Heart right ventricle (tissue), 16 donors: ENCODE measurements around the gene HAUS3. TPM values are rescaled to one million over a fixed set of nuclear protein-coding genes. Genes with fewer than 3 reads are reported as not detected.

ENCODE experiments used
- ATAC-seq, 8 donors: fragments of 200-7000 bp; cut with Tn5 transposase; one replicate each; pipeline ENCODE4 v1.9.1; 2020; ENCODE audit warnings: mild to moderate bottlenecking in 8 of 8, moderate library complexity in 8 of 8, moderate number of reproducible peaks in 1 of 8
- DNase-seq, 2 donors: peaks; one replicate each; pipeline ENCODE4 v3.0.0-alpha.2; 2020
- H3K27ac ChIP-seq, 10 donors: fragments of 200-600 bp; sonication (generic) in 2 of 10; one replicate each; pipeline versions ENCODE4 v1.5.0 to v1.8.0; 2020 to 2022; ENCODE audit warnings: mild to moderate bottlenecking in 3 of 10
- H3K27me3 ChIP-seq, 7 donors: fragments of 200-600 bp; one replicate each; pipeline ENCODE4 v1.8.0; 2021 to 2022; ENCODE audit warnings: mild to moderate bottlenecking in 2 of 7
- H3K36me3 ChIP-seq, 9 donors: fragments of 200-600 bp; sonication (generic) in 1 of 9; one replicate each; pipeline versions ENCODE4 v1.5.0 to v1.8.0; 2020 to 2022; ENCODE audit warnings: mild to moderate bottlenecking in 2 of 9
- H3K4me1 ChIP-seq, 9 donors: fragments of 200-600 bp; sonication (generic) in 1 of 9; one replicate each; pipeline versions ENCODE4 v1.5.0 to v1.8.0; 2020 to 2022; ENCODE audit warnings: mild to moderate bottlenecking in 4 of 9
- H3K4me3 ChIP-seq, 10 donors: fragments of 200-600 bp; sonication (generic) in 2 of 10; one replicate each; pipeline versions ENCODE4 v1.5.0 to v1.8.0; 2020 to 2022; ENCODE audit warnings: mild to moderate bottlenecking in 7 of 10, moderate library complexity in 2 of 10
- H3K9me3 ChIP-seq, 11 donors: fragments of 200-600 bp in 10 of 11; sonication (generic) in 2 of 11; one replicate each; pipeline versions ENCODE4 v1.5.0 to v1.8.0; 2013 to 2022; ENCODE audit warnings: mild to moderate bottlenecking in 2 of 11, control low read depth in 1 of 11, moderate library complexity in 1 of 11
- WGBS, 2 donors: extraction: QIAGEN DNeasy Blood & Tissue Kit; methylation state at CpG; one replicate each; pipeline ENCODE4 v1.1.7; 2013; ENCODE audit warnings: inconsistent platforms in 1 of 2; 5-methylcytosine and 5-hydroxymethylcytosine counted together
- intact Hi-C, 10 donors: fragments of 100-400 bp; cut with DNase I; formaldehyde crosslinking; loops; one replicate each; pipeline versions ENCODE4 v1.11.1 to v1.14.2; 2022
- polyA plus RNA-seq, 2 donors: library from polyadenylated mRNA; stranded (reverse); fragments of 200-250 nt; gene quantifications; one replicate each; pipeline ENCODE4 v1.2.3, GENCODE V29; 2013
- total RNA-seq, 10 donors: library from RNA; stranded (reverse); fragmentation: NEBNext Ultra II Directional in 3 of 10; extraction: Animal tissue kit (Norgen Biotek cat#: 25700) in 3 of 10; gene quantifications; one replicate each; pipeline versions ENCODE4 v1.2.1 to v1.2.4, GENCODE V29; 2021 to 2023
- TF ChIP-seq, protein P1 (sequence below), 9 donors: fragments of 200-600 bp; sonication (generic) in 2 of 9; IDR thresholded peaks; one replicate each; pipeline versions ENCODE4 v1.5.0 to v1.8.0; 2021 to 2022; ENCODE audit warnings: antibody characterized with exemption in 9 of 9, mild to moderate bottlenecking in 5 of 9, moderate library complexity in 1 of 9
- donor health status: Arrhythmogenic right ventricular cardiomyopathy.
- donor health status: ischemic (EF 13 %, LVEDD 7.1; RV severe dilation, severe dysfunction).
- donor health status: healthy with polysubstance abuse.
- donor health status: DM: no; HTN: yes; CAD: no.
- donor health status: DM: no; HTN: no; CAD: no.
- donor health status: ischemic (EF 25% LVEDD 6.9; RV normal size, moderate dysfunction).
- donor health status: ischemic (EF 25% LVEDD 5.7; RV mildly dilated, moderate dysfunction).
- donor health status: healthy.
- donor health status: DM: yes; HTN: yes; CAD: no.
- donor health status: Ischemic cardiomyopathy.
- donor health status: ischemic (EF 35%, LVEDD 5.7; RV mildly dilated, moderate dysfunction).
- donor health status: nonischemic (EF 11% LVEDD 7.7; RV severe dilation, severe dysfunction).
- donor health status: DM: yes; HTN: yes; CAD: no.
- donor health status: PGD.
- donor health status: ischemic (EF 29% LVEDD 5.4; RV normal size, mild dysfunction).
- donor health status: nonischemic (EF 23%, LVEDD 6.1; RV moderate dilation, normal function).

HAUS3 gene
- total and polyA plus RNA-seq, 12 donors: 3.5 to 10.5 (median 6.5) TPM

DNA sequence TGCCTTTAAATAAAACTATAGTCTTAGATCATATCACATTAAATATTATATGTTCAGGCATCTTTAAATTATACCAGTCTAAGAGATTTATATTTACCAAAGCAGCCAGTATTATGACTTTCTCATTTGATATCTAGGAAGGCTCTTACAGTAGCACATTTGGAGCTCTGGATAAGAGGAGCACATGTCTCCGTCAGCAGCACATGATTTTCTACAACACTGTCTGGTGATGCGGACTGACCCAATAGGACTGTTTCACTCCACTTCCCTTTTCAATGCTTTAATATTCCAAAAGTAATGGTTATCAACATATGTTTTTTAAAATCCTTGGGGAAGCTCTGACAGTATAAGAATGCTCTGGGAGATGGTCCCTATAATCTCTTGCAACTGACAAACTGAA is 61.5 kb downstream of the HAUS3 start:
- H3K27me3 ChIP-seq: no peaks in the 10 kb centered on the region
- H3K9me3 ChIP-seq: peaks cover 0 to 15% (median 0%) of the 10 kb centered on the region in 11 donors
- H3K27ac ChIP-seq: no peak overlapping the region
- TF ChIP-seq, protein P1, sequence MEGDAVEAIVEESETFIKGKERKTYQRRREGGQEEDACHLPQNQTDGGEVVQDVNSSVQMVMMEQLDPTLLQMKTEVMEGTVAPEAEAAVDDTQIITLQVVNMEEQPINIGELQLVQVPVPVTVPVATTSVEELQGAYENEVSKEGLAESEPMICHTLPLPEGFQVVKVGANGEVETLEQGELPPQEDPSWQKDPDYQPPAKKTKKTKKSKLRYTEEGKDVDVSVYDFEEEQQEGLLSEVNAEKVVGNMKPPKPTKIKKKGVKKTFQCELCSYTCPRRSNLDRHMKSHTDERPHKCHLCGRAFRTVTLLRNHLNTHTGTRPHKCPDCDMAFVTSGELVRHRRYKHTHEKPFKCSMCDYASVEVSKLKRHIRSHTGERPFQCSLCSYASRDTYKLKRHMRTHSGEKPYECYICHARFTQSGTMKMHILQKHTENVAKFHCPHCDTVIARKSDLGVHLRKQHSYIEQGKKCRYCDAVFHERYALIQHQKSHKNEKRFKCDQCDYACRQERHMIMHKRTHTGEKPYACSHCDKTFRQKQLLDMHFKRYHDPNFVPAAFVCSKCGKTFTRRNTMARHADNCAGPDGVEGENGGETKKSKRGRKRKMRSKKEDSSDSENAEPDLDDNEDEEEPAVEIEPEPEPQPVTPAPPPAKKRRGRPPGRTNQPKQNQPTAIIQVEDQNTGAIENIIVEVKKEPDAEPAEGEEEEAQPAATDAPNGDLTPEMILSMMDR (IDR thresholded peaks at IDR 0.05): no peak
- no peak for DNase-seq
- no peaks in the 10 kb centered on the region for H3K4me1 ChIP-seq
- ATAC-seq: no peak
- WGBS, 2 donors: 86 to 88% methylated on average over 2 of the region's 2 CpGs
- intact Hi-C loops: no loop called here
- no peaks in the 10 kb centered on the region for H3K36me3 ChIP-seq
- no peak overlapping the region for H3K4me3 ChIP-seq

DNA sequence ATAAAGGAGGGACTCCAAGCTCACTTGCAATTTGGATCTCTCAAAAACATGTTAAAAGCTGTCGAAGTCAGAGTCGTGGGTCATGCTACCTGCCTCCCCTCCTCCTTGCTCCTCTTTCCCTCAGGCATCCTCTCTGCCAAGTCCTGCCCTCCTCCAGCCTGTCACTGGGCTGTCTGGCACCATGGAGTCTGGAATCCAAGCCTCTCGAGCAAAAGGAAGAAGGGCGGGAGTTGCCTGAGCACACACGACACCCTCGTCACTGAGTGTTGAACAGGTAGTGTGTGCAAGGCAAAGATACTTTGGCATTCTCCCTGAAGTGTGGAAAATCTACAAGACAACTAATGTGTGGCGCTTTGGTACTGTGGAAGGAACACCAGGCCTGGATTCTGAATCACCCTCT is 62.2 kb downstream of the HAUS3 start:
- Histone ChIP-seq H3K9me3 (peaks cover 0 to 15% (median 0%) of the 10 kb centered on the region in 11 donors), H3K27ac (no peak overlapping the region), H3K27me3 (no peaks in the 10 kb centered on the region), H3K4me1 (no peaks in the 10 kb centered on the region), H3K36me3 (no peaks in the 10 kb centered on the region), H3K4me3 (no peak overlapping the region)
- DNase-seq: no peak
- WGBS, 2 donors: 83 to 86% methylated on average over 7 of the region's 7 CpGs
- TF ChIP-seq, protein P1 (IDR thresholded peaks at IDR 0.05): no peak
- no peak for ATAC-seq
- intact Hi-C loops: no loop called here

DNA sequence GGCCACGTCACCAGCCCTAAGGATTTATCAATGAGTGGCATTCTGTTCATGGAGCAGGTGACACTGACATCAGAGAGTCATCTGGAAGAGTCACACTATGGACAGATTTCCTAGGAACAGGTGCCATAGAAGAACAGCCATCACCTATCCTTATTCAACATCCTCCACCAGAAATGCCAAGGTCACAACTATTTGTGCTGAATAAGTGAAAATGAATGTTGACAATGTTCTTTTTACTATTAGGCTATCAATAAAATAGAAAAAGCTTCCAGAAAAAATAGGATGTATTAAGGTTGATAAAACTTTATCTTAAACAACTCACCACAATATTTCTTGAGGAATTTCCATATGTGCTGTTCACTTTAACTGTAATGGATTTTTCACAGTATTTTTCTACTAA is 62.9 kb downstream of the HAUS3 start:
- no peak overlapping the region for H3K4me3 ChIP-seq
- H3K27me3 ChIP-seq: no peaks in the 10 kb centered on the region
- DNase-seq (no peak), ATAC-seq (no peak)
- intact Hi-C loops: no loop called here
- TF ChIP-seq, protein P1 (IDR thresholded peaks at IDR 0.05): no peak
- H3K27ac ChIP-seq: no peak overlapping the region
- H3K9me3 ChIP-seq: peaks cover 0 to 15% (median 0%) of the 10 kb centered on the region in 11 donors
- 96 to 100% methylated on average over 1 of the region's 1 CpG for whole genome bisulfite sequencing, 2 donors
- H3K4me1 ChIP-seq: no peaks in the 10 kb centered on the region
- no peaks in the 10 kb centered on the region for H3K36me3 ChIP-seq

Other genes starting within 250 kb of the HAUS3 start
- gene NELFA, start 233.1 kb downstream of the HAUS3 start, total RNA-seq: 10 to 100 TPM in 7 of 10 donors, 1 to 10 TPM in 3; 8.8 to 14.1 (median 10.6) TPM
- 10 to 100 TPM; 11.5 to 19.7 TPM for gene NELFA, start 233.1 kb downstream of the HAUS3 start, polyA plus RNA-seq
- 1 to 10 TPM in 1 of 10 donors, under 1 TPM in 9; 0.12 to 1.4 (median 0.43) TPM for gene NAT8L, start 182.8 kb downstream of the HAUS3 start, total RNA-seq
- gene NAT8L, start 182.8 kb downstream of the HAUS3 start, polyA plus RNA-seq: under 1 TPM; 0.19 to 0.29 TPM
- gene POLN, start within 50 bp of the HAUS3 start, total RNA-seq: 1 to 10 TPM; 1.3 to 3.1 (median 2.1) TPM
- 1 to 10 TPM in 1 of 2 donors, under 1 TPM in 1; 0.97 to 2.4 TPM for gene POLN, start within 50 bp of the HAUS3 start, polyA plus RNA-seq
- 10 to 100 TPM; 19.1 to 44.2 (median 27.9) TPM for gene MXD4, start 20.0 kb upstream of the HAUS3 start, total RNA-seq
- 10 to 100 TPM; 29.6 to 82.2 TPM for gene MXD4, start 20.0 kb upstream of the HAUS3 start, polyA plus RNA-seq
- gene ZFYVE28, start 176.5 kb upstream of the HAUS3 start, total RNA-seq: 1 to 10 TPM; 2.3 to 9.9 (median 3.3) TPM
- 1 to 10 TPM; 3.3 to 6.3 TPM for gene ZFYVE28, start 176.5 kb upstream of the HAUS3 start, polyA plus RNA-seq
- not detected for gene CFAP99, start 176.8 kb upstream of the HAUS3 start, total RNA-seq
- not detected for gene CFAP99, start 176.8 kb upstream of the HAUS3 start, polyA plus RNA-seq
- 10 to 100 TPM; 27.4 to 42.1 (median 30.6) TPM for gene RNF4, start 227.0 kb upstream of the HAUS3 start, total RNA-seq
- 10 to 100 TPM; 13.4 to 19.3 TPM for gene RNF4, start 227.0 kb upstream of the HAUS3 start, polyA plus RNA-seq